GM19324 (cell line): Measurements from ENCODE around the gene LRRN4.
A peak's percentile ranks its signal among the peaks of the same experiment; 100 is the strongest.
"Not testable (repeated sequence)": the region's sequence is repeated elsewhere in the genome, so short reads cannot be mapped to it uniquely, and the experiment has no call there.

Source experiments
- ATAC-seq: cut with Tn5 transposase; IDR thresholded peaks from one replicate; pipeline ENCODE4 v1.9.1; 2021; ENCODE audit warnings: mild to moderate bottlenecking, moderate library complexity; ENCODE audit not compliant: unreplicated experiment, low FRiP score

Gene LRRN4

GRCh38 chr20:6034134-6034969 lies 19.5 kb downstream of the LRRN4 start:
- no peak for ATAC-seq

GRCh38 chr20:6032907-6033306 lies 21.0 kb downstream of the LRRN4 start:
- not testable (repeated sequence) for ATAC-seq

GRCh38 chr20:6030453-6031080 lies 23.3 kb downstream of the LRRN4 start:
- ATAC-seq: no peak

- ATAC-seq: no peak
Observed at GRCh38 chr20:6029538-6029937, 24.3 kb downstream of the LRRN4 start.

GRCh38 chr20:6028818-6029217 lies 25.0 kb downstream of the LRRN4 start:
- no peak for ATAC-seq

- ATAC-seq: no peak
Observed at GRCh38 chr20:6026051-6026450, 27.8 kb downstream of the LRRN4 start.

- ATAC-seq: no peak
Observed at GRCh38 chr20:6024768-6025167, 29.1 kb downstream of the LRRN4 start.

- no peak for ATAC-seq
Observed at GRCh38 chr20:6017880-6018279, 36.0 kb downstream of the LRRN4 start.

GRCh38 chr20:6017467-6017866 lies 36.4 kb downstream of the LRRN4 start:
- no peak for ATAC-seq

- ATAC-seq: no peak
Observed at GRCh38 chr20:6014957-6015356, 38.9 kb downstream of the LRRN4 start.

GRCh38 chr20:6014017-6014416 lies 39.8 kb downstream of the LRRN4 start:
- no peak for ATAC-seq

GRCh38 chr20:6012179-6012578 lies 41.7 kb downstream of the LRRN4 start:
- ATAC-seq: no peak

GRCh38 chr20:6008254-6008653 lies 45.6 kb downstream of the LRRN4 start:
- ATAC-seq: no peak

- no peak for ATAC-seq
Observed at GRCh38 chr20:6007529-6008103, 46.2 kb downstream of the LRRN4 start.

GRCh38 chr20:6007094-6007528 lies 46.7 kb downstream of the LRRN4 start:
- ATAC-seq: no peak

GRCh38 chr20:6006603-6006949 lies 47.3 kb downstream of the LRRN4 start:
- ATAC-seq: no peak

- no peak for ATAC-seq
Observed at GRCh38 chr20:6000871-6001270, 53.0 kb downstream of the LRRN4 start.

- no peak for ATAC-seq
Observed at GRCh38 chr20:5999783-6000182, 54.1 kb downstream of the LRRN4 start.

- ATAC-seq: peak; percentile 75
Observed at GRCh38 chr20:5996765-5997164, 57.1 kb downstream of the LRRN4 start.

GRCh38 chr20:5991623-5992441 lies 62.0 kb downstream of the LRRN4 start:
- no peak for ATAC-seq

GRCh38 chr20:5990946-5991345 lies 62.9 kb downstream of the LRRN4 start:
- ATAC-seq: no peak
